Glutamatergic neuron (in vitro differentiated cells): ENCODE results near the gene ANK3. TPM values are rescaled to one million over a fixed set of nuclear protein-coding genes. Genes with fewer than 3 reads are reported as not detected.
A peak's percentile ranks its signal among the peaks of the same experiment; 100 is the strongest.

Experiments used
- DNase-seq: peaks from one replicate; pipeline ENCODE4 v3.0.0; 2022
- H3K27ac Mint-ChIP-seq: one replicate; pipeline ENCODE4 v1.8.0; 2020; ENCODE audit warnings: mild to moderate bottlenecking, mixed read lengths, inconsistent platforms; ENCODE audit not compliant: unreplicated experiment
- H3K27me3 Mint-ChIP-seq: one replicate; pipeline ENCODE4 v1.8.0; 2020; ENCODE audit warnings: mild to moderate bottlenecking, moderate library complexity, mixed read lengths, inconsistent platforms; ENCODE audit not compliant: unreplicated experiment
- H3K36me3 Mint-ChIP-seq: one replicate; pipeline ENCODE4 v1.8.0; 2020; ENCODE audit warnings: mild to moderate bottlenecking, mixed read lengths, inconsistent platforms; ENCODE audit not compliant: unreplicated experiment
- H3K4me1 Mint-ChIP-seq: one replicate; pipeline ENCODE4 v1.8.0; 2020; ENCODE audit warnings: mild to moderate bottlenecking, low read depth, mixed read lengths, inconsistent platforms; ENCODE audit not compliant: unreplicated experiment
- H3K4me3 Mint-ChIP-seq: one replicate; pipeline ENCODE4 v1.8.0; 2020; ENCODE audit warnings: mild to moderate bottlenecking, mixed read lengths, inconsistent platforms; ENCODE audit not compliant: unreplicated experiment
- H3K9me3 Mint-ChIP-seq: one replicate; pipeline ENCODE4 v1.8.0; 2020; ENCODE audit warnings: mild to moderate bottlenecking, moderate library complexity, mixed read lengths, inconsistent platforms; ENCODE audit not compliant: unreplicated experiment
- CTCF ChIP-seq: fragments of 200-600 bp; sonication (generic); IDR thresholded peaks from one replicate; pipeline ENCODE4 v1.5.0; 2021; ENCODE audit not compliant: partially characterized antibody, unreplicated experiment
- total RNA-seq: library from RNA; stranded (reverse); fragmentation: NEBNext Ultra II Directional; extraction: Animal tissue kit (Norgen Biotek cat#: 25700); gene quantifications from one replicate; pipeline ENCODE4 v1.2.1, GENCODE V29; 2021; ENCODE audit not compliant: unreplicated experiment

ANK3 gene
- total RNA-seq, 1 donor from 2014 or later = 84.9 TPM

- Mint-ChIP-seq H3K27me3 (no peaks in the 10 kb centered on the region), H3K4me1 (peaks cover 9% of the 10 kb centered on the region), H3K9me3 (no peaks in the 10 kb centered on the region), H3K27ac (no peak overlapping the region), H3K36me3 (no peaks in the 10 kb centered on the region), H3K4me3 (no peak overlapping the region)
- no peak for TF ChIP-seq CTCF
- no peak for DNase-seq
These were observed 30.6 kb downstream of the ANK3 start for GRCh38 chr10:60359066-60359465.

- Mint-ChIP-seq H3K27ac (no peak overlapping the region), H3K4me1 (peaks cover 17% of the 10 kb centered on the region), H3K27me3 (no peaks in the 10 kb centered on the region), H3K36me3 (no peaks in the 10 kb centered on the region), H3K9me3 (peaks cover 3% of the 10 kb centered on the region), H3K4me3 (no peak overlapping the region)
- no peak for DNase-seq
- no peak for TF ChIP-seq CTCF
These were observed 31.4 kb downstream of the ANK3 start for GRCh38 chr10:60358282-60358681.

- Mint-ChIP-seq H3K4me1 (peaks cover 26% of the 10 kb centered on the region), H3K9me3 (peaks cover 3% of the 10 kb centered on the region), H3K4me3 (peak overlapping the region; percentile 22), H3K36me3 (no peaks in the 10 kb centered on the region), H3K27ac (peak overlapping the region; percentile 95), H3K27me3 (no peaks in the 10 kb centered on the region)
- TF ChIP-seq CTCF = no peak
- peak; percentile 54 for DNase-seq
These were observed 36.0 kb downstream of the ANK3 start for GRCh38 chr10:60353519-60354258.

GRCh38 chr10:60352105-60352504, 37.6 kb downstream of the ANK3 start:
- H3K36me3 Mint-ChIP-seq = no peaks in the 10 kb centered on the region

More at GRCh38 chr10:60352105-60352504, 37.6 kb downstream of the ANK3 start:
- no peak overlapping the region for H3K4me3 Mint-ChIP-seq
- DNase-seq = no peak
- peaks cover 26% of the 10 kb centered on the region for H3K4me1 Mint-ChIP-seq
- TF ChIP-seq CTCF = no peak
- no peak overlapping the region for H3K27ac Mint-ChIP-seq
- H3K9me3 Mint-ChIP-seq = peaks cover 3% of the 10 kb centered on the region
- H3K27me3 Mint-ChIP-seq = no peaks in the 10 kb centered on the region
